Stimulated activated naive CD8-positive, alpha-beta T cell treated with anti-CD3 and anti-CD28 coated beads, Interleukin-15, Interleukin-2, amounts not matched to agents 100 U/mL and 50 U/mL, for 24 hours (primary cell): ENCODE measurements around the gene ACAA2.
A peak's percentile ranks its signal among the peaks of the same experiment; 100 is the strongest.
"Not testable (repeated sequence)": the region's sequence is repeated elsewhere in the genome, so short reads cannot be mapped to it uniquely, and the experiment has no call there.

Source experiments
- ATAC-seq: fragments of 150-1000 bp; cut with Tn5 transposase; one replicate; pipeline ENCODE4 v1.10.0; 2021
- DNase-seq: peaks from one replicate; pipeline ENCODE4 v3.0.0; 2021

ACAA2 gene

DNA sequence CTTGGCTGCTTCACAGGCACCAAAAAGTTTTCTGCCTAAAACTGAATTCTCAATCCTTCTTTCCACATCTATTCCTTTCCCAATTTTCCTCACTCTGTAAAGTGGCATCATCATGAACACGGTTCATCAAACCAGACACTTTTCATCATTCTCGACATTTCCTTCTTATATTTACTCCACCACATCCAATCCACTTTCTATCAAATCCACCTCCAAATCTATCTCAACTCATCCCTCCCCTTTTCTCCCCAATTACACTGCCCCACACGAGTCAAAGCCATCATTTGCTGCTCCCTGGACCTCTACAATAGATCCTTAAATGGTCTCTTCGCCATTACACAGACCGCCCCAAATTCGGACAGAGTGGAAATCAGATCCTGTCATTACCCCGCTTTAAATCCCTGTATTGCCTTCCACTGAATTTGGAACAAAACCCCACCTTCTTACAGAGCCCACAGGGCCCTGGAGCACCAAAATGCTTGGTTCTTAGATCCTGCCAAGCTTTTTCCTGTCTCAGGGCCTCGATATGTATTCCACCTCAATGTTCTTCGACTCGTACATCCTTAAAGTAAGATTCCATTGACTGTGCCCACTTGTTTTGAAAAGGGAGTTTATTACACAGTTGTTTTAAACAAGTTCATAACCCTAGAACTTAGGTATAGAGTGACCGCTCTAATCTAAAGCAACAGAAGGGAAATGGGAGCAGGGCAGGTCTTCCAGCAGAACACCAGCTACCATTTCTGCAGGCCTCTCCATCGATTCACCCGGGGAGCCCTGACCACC is 856 bp downstream of the ACAA2 start:
- ATAC-seq: no peak
- DNase-seq: no peak

- DNase-seq: no peak
- ATAC-seq: no peak
Measured at GRCh38 chr18:49811151-49811938, 2.0 kb downstream of the ACAA2 start.

GRCh38 chr18:49808553-49809191 is 4.7 kb downstream of the ACAA2 start:
- ATAC-seq: not testable (repeated sequence)

GRCh38 chr18:49804096-49804495 is 9.2 kb downstream of the ACAA2 start:
- DNase-seq (no peak), ATAC-seq (no peak)

More at GRCh38 chr18:49808553-49809191, 4.7 kb downstream of the ACAA2 start:
- not testable (repeated sequence) for DNase-seq

DNA sequence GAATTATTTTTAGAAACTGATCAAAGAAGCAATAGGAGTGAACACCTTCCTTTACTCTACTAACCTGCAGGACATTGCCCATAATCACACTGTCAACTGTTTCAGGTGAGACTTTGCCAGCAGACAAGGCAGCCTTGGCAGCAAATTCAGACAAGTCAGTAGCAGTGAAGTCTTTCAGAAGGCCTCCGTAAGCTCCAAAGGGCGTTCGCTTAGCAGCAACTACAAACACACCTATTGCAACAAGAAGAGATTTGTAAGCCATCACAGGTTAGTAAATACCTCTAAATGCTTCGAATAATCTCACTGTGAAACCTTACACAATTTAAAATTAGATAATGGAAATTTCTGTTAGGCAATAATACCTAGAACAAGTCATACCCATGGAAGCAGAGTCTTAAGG is 10.7 kb downstream of the ACAA2 start:
- DNase-seq (no peak), ATAC-seq (no peak)

DNA sequence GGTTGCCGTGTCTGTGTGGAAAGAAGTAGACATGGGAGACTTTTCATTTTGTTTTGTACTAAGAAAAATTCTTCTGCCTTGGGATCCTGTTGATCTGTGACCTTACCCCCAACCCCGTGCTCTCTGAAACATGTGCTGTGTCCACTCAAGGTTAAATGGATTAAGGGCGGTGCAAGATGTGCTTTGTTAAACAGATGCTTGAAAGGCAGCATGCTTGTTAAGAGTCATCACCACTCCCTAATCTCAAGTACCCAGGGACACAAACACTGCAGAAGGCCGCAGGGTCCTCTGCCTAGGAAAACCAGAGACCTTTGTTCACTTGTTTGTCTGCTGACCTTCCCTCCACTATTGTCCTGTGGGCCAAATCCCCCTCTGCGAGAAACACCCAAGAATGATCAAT is 12.8 kb downstream of the ACAA2 start:
- not testable (repeated sequence) for ATAC-seq, DNase-seq

- not testable (repeated sequence) for ATAC-seq, DNase-seq
Measured at GRCh38 chr18:49799806-49800205, 13.5 kb downstream of the ACAA2 start.

GRCh38 chr18:49798001-49798400 is 15.3 kb downstream of the ACAA2 start:
- ATAC-seq (no peak), DNase-seq (no peak)

- ATAC-seq (no peak), DNase-seq (no peak)
Measured at GRCh38 chr18:49795612-49796552, 17.5 kb downstream of the ACAA2 start.

DNA sequence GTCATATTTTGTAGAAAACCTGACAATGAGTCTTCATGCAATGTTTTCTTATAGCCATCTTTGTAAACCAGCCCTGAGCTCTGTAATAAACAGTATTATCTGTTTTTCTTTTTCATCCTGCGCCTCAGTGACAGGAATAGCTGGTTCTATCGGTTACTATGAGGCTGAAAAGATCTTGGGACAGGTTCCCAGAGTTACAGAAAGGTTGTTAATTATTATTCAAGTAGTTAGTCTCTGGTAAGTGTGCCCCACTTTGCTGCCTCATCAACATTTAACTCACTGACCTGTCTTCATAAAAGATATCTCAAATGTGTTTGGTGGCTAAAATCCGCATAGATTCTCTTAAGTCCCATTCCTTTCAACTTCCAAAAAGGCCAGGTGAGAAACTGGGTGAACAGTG is 18.6 kb downstream of the ACAA2 start:
- DNase-seq (no peak), ATAC-seq (no peak)

- ATAC-seq: peak; percentile 61
- DNase-seq: not testable (repeated sequence)
Measured at GRCh38 chr18:49789560-49790134, 23.7 kb downstream of the ACAA2 start.

DNA sequence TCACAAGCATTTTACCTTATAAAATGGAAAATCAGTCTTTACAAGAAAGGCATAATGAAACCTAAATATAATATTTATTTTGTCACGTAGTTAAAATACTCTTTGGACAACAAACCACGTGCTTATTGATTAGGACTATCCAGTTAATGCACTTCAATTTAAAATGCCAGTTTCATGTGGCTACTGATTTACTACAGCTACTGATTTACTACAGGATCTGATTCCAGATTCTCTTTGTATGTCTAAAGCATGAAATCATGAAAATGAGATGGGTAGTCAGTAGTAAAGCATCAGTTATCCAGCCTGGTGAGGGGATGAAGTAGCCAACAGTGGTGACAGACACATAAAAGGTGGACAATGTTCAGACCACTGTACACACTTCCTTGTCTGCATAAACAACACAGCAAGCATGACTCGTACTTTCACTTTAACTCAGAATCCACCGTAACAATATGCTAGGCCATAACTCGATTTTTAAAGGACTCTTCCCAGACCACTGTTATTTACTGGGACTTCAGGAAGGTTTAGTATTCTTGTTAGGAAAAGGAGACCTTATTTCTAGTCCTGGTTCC is 24.9 kb downstream of the ACAA2 start:
- ATAC-seq: peak; percentile 59
- DNase-seq: no peak

- no peak for ATAC-seq
- DNase-seq: no peak
Measured at GRCh38 chr18:49786019-49786720, 27.2 kb downstream of the ACAA2 start.

DNA sequence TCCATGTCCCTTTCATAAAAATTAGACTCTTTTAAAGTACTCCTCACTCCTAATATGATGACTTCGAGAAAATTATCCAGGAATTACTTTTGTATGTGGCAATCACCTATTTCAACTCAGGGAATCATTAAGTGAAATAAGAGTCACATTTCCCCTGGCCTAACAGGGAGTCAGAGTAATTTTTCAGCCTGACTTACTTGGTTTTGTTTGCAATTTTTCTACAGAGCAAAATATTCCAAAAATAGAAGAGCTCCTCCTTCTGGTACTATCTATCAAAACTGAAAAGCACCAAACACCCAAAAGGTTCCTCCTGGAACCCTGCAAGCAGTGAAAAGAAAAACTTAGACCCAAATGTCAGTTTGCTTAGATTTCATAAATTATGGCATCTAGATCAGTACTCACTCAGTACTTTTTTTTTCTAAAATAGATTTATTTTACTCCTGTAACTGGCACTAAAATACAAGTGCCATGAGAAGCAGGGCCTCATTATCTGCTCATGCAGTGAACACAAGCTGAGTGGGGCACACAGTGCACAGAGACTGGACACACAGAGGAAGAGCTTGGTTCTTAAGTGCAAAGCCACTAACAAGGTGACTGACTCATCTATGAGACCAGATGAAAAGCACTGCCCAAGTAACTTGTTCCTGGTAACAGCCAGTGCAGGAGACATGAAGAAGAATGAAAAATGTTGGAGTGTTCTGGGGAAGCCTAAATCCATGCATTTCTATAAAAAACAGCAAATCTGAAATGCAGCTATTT is 28.7 kb downstream of the ACAA2 start:
- ATAC-seq: no peak
- no peak for DNase-seq

DNA sequence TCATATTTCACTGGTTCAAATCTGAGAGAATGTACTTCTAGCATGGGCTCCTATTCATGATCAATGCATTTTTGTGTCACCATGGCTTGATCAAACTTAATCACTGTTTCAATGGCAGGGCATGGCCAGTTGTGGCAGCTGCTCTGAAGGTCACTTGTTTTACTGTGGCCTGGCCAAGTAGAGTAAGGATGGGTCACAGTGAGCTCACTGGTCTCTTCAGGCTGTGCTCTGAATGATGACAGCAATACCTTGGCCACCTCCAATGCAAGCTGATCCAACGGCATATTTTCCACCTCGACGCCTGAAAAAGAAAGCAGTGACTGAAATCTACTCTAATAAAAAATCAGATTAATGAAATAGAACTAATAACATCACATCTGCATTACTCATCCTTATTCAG is 29.7 kb downstream of the ACAA2 start:
- not testable (repeated sequence) for ATAC-seq, DNase-seq

DNA sequence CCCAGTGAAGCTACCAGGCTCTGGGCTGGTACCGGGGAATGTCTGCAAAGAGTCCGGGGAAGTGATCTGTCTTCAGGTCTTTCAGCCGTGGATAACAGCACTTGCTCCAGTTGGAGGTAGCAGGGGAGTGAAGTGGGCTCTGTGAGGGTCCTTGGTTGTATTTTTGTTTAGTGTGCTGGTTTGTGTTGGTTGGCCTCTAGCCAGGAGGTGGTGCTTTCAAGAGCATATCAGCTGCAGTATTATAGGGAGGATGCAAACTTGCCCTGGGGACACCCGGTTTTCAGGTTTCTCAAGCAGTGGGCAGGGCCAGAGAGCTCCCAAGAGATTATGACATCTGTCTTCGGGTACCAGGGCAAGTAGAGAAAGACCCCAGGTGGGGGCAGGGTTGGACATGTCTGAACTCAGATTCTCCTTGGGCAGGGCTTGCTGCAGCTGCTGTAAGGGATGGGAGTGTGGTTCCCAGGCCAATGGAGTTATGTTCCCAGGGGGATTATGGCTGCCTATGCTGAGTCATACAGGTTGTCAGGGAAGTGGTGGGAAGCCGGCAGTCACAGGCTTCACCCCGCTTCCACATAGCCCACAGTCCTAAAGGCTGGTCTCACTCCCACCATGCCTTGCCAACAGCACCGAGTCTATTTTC is 34.4 kb downstream of the ACAA2 start:
- no peak for ATAC-seq
- DNase-seq: no peak

- ATAC-seq (no peak), DNase-seq (no peak)
Measured at GRCh38 chr18:49769047-49769728, 44.1 kb downstream of the ACAA2 start.

GRCh38 chr18:49768051-49768391 is 45.3 kb downstream of the ACAA2 start:
- ATAC-seq (no peak), DNase-seq (no peak)
